GM12878 (cell line): ENCODE results near the gene RPS6KA2. TPM values are rescaled to one million over a fixed set of nuclear protein-coding genes. Genes with fewer than 3 reads are reported as not detected.

Source experiments
- ATAC-seq: fragments of 200-7000 bp; cut with Tn5 transposase; 3 replicates; pipeline ENCODE4 v1.9.1; 2020; ENCODE audit warnings: mild to moderate bottlenecking, moderate library complexity
- BruUV-seq: library from RNA; stranded (reverse); fragments of 400-500 nt; replicated peaks from 2 replicates; lab custom pipeline; 2021; lab: Mats Ljungman, UMichigan
- CTCF ChIA-PET: fragments of 300-600 bp; sonication (Branson Sonifier 250); formaldehyde crosslinking; extraction: SDS; loops from one replicate; lab custom pipeline; 2021; ENCODE audit warnings: inconsistent platforms; lab: Yijun Ruan, JAX
- POLR2A ChIA-PET: fragments of 350-600 bp; formaldehyde crosslinking; extraction: SDS; loops from one replicate; lab custom pipeline; 2021; ENCODE audit warnings: inconsistent platforms; lab: Charles Lee
- RAD21 ChIA-PET: fragments of 300-600 bp; sonication (Branson Sonifier 250); formaldehyde crosslinking; loops from one replicate; lab custom pipeline; 2023; ENCODE audit warnings: antibody characterized with exemption; ENCODE audit not compliant: unreplicated experiment; lab: Charles Lee
- SMC1A ChIA-PET: fragments of 300-600 bp; sonication (Branson Sonifier 250); formaldehyde crosslinking; loops from one replicate; lab custom pipeline; 2023; ENCODE audit not compliant: unreplicated experiment, uncharacterized antibody; lab: Charles Lee
- DNase-seq: peaks from one replicate; pipeline ENCODE4 v3.0.0-alpha.2; 2011; ENCODE audit warnings: low read depth, low spot score
- FAIRE-seq: peaks from 3 replicates; lab custom pipeline; 2011; peaks lifted over from hg19 to GRCh38; lab: Jason Lieb, UNC
- H2AFZ ChIP-seq: 2 replicates; pipeline ENCODE4 v1.6.0; 2011; ENCODE audit warnings: low read depth, low read length, control low read depth; ENCODE audit not compliant: control insufficient read depth
- H3K27ac ChIP-seq: 2 replicates; pipeline ENCODE4 v1.5.1; 2011; ENCODE audit warnings: control low read depth; ENCODE audit not compliant: control insufficient read depth, insufficient read depth
- H3K27me3 ChIP-seq, 2 experiments: replicated peaks in 1 of 2; 2 replicates each; pipeline versions ENCODE4 v1.6.0 to v1.6.1; 2011; ENCODE audit warnings: low read length in 1 of 2; ENCODE audit not compliant: control insufficient read depth in 2 of 2, insufficient read depth in 2 of 2
- H3K36me3 ChIP-seq, 2 experiments: 2 replicates each; pipeline ENCODE4 v1.5.1; 2011; ENCODE audit warnings: low read length in 1 of 2; ENCODE audit not compliant: control insufficient read depth in 2 of 2, insufficient read depth in 2 of 2
- H3K4me1 ChIP-seq: 2 replicates; pipeline ENCODE4 v1.6.1; 2011; ENCODE audit warnings: mild to moderate bottlenecking, low read length, moderate library complexity, mixed read lengths; ENCODE audit not compliant: control insufficient read depth, insufficient read depth
- H3K4me2 ChIP-seq: 2 replicates; pipeline ENCODE4 v1.6.0; 2011; ENCODE audit warnings: control low read depth; ENCODE audit not compliant: control insufficient read depth, insufficient read depth
- H3K4me3 ChIP-seq: fragments of 200-600 bp; sonication (generic); 2 replicates; pipeline ENCODE4 v1.5.1; 2016
- H3K79me2 ChIP-seq: 2 replicates; pipeline ENCODE4 v1.6.0; 2011; ENCODE audit warnings: low read length; ENCODE audit not compliant: control insufficient read depth, insufficient read depth
- H3K9ac ChIP-seq: 2 replicates; pipeline ENCODE4 v1.8.0; 2011; ENCODE audit warnings: low read length, control low read depth, mixed read lengths; ENCODE audit not compliant: control insufficient read depth, insufficient read depth
- H3K9me3 ChIP-seq: replicated peaks from 3 replicates; pipeline ENCODE4 v1.5.1; 2011; ENCODE audit warnings: mild to moderate bottlenecking, low read length; ENCODE audit not compliant: control insufficient read depth, insufficient read depth
- H4K20me1 ChIP-seq: 2 replicates; pipeline ENCODE4 v1.6.0; 2011; ENCODE audit not compliant: control insufficient read depth, insufficient read depth
- FOXK2 ChIP-seq: fragments of 450-650 bp; IDR thresholded peaks from 2 replicates; pipeline ENCODE4 v1.6.1; 2017; ENCODE audit warnings: mild to moderate bottlenecking, moderate library complexity
- HCFC1 ChIP-seq: fragments of 150-350 bp; IDR thresholded peaks from 2 replicates; pipeline ENCODE4 v1.6.1; 2014; ENCODE audit warnings: low read length
- HDAC2 ChIP-seq: fragments of 200-600 bp; sonication (generic); IDR thresholded peaks from 2 replicates; pipeline ENCODE4 v1.6.1; 2017
- MTA2 ChIP-seq: fragments of 450-650 bp; IDR thresholded peaks from 2 replicates; pipeline ENCODE4 v1.6.1; 2016; ENCODE audit warnings: low read depth, mild to moderate bottlenecking, moderate library complexity
- MTA3 ChIP-seq: IDR thresholded peaks from 2 replicates; pipeline ENCODE4 v1.6.1; 2012; ENCODE audit warnings: low read length, inconsistent platforms, borderline replicate concordance
- MYC ChIP-seq: IDR thresholded peaks from 2 replicates; pipeline ENCODE4 v1.6.1; 2011; ENCODE audit warnings: mild to moderate bottlenecking, low read length, moderate library complexity, inconsistent platforms; ENCODE audit not compliant: insufficient read depth, insufficient replicate concordance, insufficient read length, severe bottlenecking
- POLR2AphosphoS2 ChIP-seq: IDR thresholded peaks from 2 replicates; pipeline ENCODE4 v1.6.1; 2011; ENCODE audit warnings: low read depth, mild to moderate bottlenecking, low read length, improper control_type of control experiment, moderate library complexity
- SIX5 ChIP-seq: IDR thresholded peaks from 2 replicates; pipeline ENCODE4 v1.6.1; 2011; ENCODE audit warnings: mild to moderate bottlenecking, low read depth, low read length, moderate library complexity; ENCODE audit not compliant: severe bottlenecking
- SMC3 ChIP-seq: IDR thresholded peaks from 2 replicates; pipeline ENCODE4 v1.6.1; 2011; ENCODE audit warnings: low read length, improper control_type of control experiment, borderline replicate concordance
- SP1 ChIP-seq: IDR thresholded peaks from one replicate; pipeline ENCODE4 v1.6.1; 2011; ENCODE audit warnings: low read depth, low read length
- SPI1 ChIP-seq: IDR thresholded peaks from 2 replicates; pipeline ENCODE4 v1.6.1; 2011; ENCODE audit warnings: low read depth, mild to moderate bottlenecking, low read length, moderate library complexity, borderline replicate concordance; ENCODE audit not compliant: insufficient read depth
- STAT3 ChIP-seq: IDR thresholded peaks from 2 replicates; pipeline ENCODE4 v1.6.1; 2011; ENCODE audit warnings: low read depth, low read length, improper control_type of control experiment
- TBL1XR1 ChIP-seq: IDR thresholded peaks from 2 replicates; pipeline ENCODE4 v1.6.1; 2012; ENCODE audit warnings: low read depth, low read length, improper control_type of control experiment
- WGBS: methylation state at CpG from one replicate; pipeline ENCODE4 v1.1.6; 2016; ENCODE audit warnings: low lambda C conversion rate; ENCODE audit not compliant: insufficient replicate concordance, insufficient coverage; ENCODE audit errors: missing lambda C conversion rate; 5-methylcytosine and 5-hydroxymethylcytosine counted together
- in situ Hi-C: fragments of 300-500 bp; cut with MboI; formaldehyde crosslinking; loops from 9 replicates; pipeline ENCODE4 v1.14.3; 2018; ENCODE audit warnings: mixed read lengths
- intact Hi-C: fragments of 100-400 bp; cut with micrococcal nuclease; formaldehyde crosslinking; loops from one replicate; pipeline ENCODE4 v1.14.2; 2022; ENCODE audit not compliant: unreplicated experiment
- polyA plus RNA-seq, 11 experiments: library from polyadenylated mRNA; depleted of rRNA in 4 of 11; unstranded in 6 of 11; stranded (reverse) in 5 of 11; fragments of >200 nt; fragmentation: Nextera tagmentation in 4 of 11; fragmentation: Illumina TruSeq in 1 of 11; extraction: Ambion mirVana in 4 of 11; extraction: Trizol in 1 of 11; gene quantifications; 1 replicate in 1 of 11; 2 replicates in 10 of 11; pipeline versions ENCODE4 v1.2.1 to v1.2.3, GENCODE V29; 2011 to 2016; ENCODE audit warnings: inconsistent platforms in 2 of 11, missing spikeins in 2 of 11, low read depth in 1 of 11
- total RNA-seq, 4 experiments: library from RNA; depleted of rRNA in 3 of 4; stranded (reverse); fragments of >200 nt in 3 of 4; fragmentation: Illumina TruSeq in 1 of 4; extraction: Trizol in 1 of 4; gene quantifications; 2 replicates each; pipeline versions ENCODE4 v1.2.1 to v1.2.3, GENCODE V29; 2013 to 2021
- TF ChIP-seq, protein P1 (sequence below): IDR thresholded peaks from 2 replicates; pipeline ENCODE4 v1.6.1; 2012; ENCODE audit warnings: low read length, inconsistent platforms

The RPS6KA2 gene
- total and polyA plus RNA-seq, 10 of the 15 experiments (the other 5 are each of a cell fraction or from before 2014, with no cell fraction given) = 0.02 to 1.0 (median 0.22) TPM; not detected in 1

DNA sequence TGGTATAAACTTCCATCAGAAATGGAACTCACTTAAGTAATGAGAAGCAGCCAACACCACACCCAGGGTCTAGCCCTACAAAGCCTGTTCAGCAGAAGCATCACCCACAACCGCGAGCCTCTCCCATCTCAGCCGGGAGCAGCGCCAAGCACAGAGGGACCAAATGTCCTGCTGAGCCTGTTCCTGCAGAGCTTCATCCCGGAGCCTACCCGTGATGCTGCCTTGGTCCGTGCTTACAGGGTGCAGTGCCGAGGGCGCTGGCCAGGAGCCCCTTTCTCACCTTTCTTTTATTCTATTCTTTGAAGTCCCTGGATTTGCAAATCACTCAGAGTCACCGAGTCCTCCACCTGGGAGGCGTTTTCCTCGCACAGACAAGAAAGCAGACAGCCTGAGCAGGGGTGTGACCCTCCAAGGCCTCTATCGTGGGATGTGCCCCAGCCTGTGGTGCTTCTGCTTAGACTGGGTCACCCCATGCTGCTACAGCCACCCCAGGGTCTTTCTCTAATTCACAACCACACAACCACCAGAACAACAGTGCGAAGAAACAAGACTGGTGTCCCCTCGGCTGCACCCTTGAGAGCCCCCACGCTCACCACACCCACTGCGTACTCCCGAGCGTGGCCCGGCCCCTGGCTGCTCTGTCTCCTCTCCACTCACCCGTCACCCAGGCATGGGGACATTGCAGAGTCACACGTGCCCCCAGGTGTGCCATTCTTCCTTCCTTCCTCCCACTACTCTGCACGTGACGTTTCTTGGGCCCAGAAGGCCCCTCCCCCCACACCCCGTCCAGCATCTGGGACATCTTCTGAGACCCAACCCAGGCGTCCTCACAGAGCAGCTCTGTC, 152.1 kb downstream of the RPS6KA2 start:
- H3K27ac ChIP-seq = no peak overlapping the region
- in situ Hi-C loops (no loop called here), intact Hi-C loops (no loop called here)
- no peaks in the 10 kb centered on the region for H3K9me3 ChIP-seq
- H2AFZ ChIP-seq = no peak overlapping the region
- H3K4me3 ChIP-seq = no peak overlapping the region
- H3K4me1 ChIP-seq = no peaks in the 10 kb centered on the region
- SMC1A ChIA-PET = no interaction called here
- TF ChIP-seq HDAC2 = no peak
- TF ChIP-seq, protein P1, sequence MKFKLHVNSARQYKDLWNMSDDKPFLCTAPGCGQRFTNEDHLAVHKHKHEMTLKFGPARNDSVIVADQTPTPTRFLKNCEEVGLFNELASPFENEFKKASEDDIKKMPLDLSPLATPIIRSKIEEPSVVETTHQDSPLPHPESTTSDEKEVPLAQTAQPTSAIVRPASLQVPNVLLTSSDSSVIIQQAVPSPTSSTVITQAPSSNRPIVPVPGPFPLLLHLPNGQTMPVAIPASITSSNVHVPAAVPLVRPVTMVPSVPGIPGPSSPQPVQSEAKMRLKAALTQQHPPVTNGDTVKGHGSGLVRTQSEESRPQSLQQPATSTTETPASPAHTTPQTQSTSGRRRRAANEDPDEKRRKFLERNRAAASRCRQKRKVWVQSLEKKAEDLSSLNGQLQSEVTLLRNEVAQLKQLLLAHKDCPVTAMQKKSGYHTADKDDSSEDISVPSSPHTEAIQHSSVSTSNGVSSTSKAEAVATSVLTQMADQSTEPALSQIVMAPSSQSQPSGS = no peak
- TF ChIP-seq STAT3 = no peak
- no peak for TF ChIP-seq FOXK2
- no peak for TF ChIP-seq SPI1
- no peak for TF ChIP-seq HCFC1
- TF ChIP-seq MTA3 = no peak
- no peak for TF ChIP-seq SP1
- no peak for TF ChIP-seq SIX5
- no peak for TF ChIP-seq POLR2AphosphoS2
- no peak for TF ChIP-seq MTA2
- TF ChIP-seq MYC = no peak
- TF ChIP-seq SMC3 = no peak
- TF ChIP-seq TBL1XR1 = no peak
- RAD21 ChIA-PET = no interaction called here
- H3K79me2 ChIP-seq = no peaks in the 10 kb centered on the region
- CTCF ChIA-PET = no interaction called here
- no peaks in the 10 kb centered on the region; a peak in 1 of 4 replicates for H3K27me3 ChIP-seq
- POLR2A ChIA-PET = no interaction called here
- BruUV-seq = no TSS peak
- no peak overlapping the region for H3K9ac ChIP-seq
- ATAC-seq = no peak
- DNase-seq = no peak
- H4K20me1 ChIP-seq = no peaks in the 10 kb centered on the region
- 56% methylated on average over 26 of the region's 26 CpGs for WGBS
- FAIRE-seq = no peak
- H3K4me2 ChIP-seq = no peak overlapping the region
- H3K36me3 ChIP-seq = no peaks in the 10 kb centered on the region
